Liver (tissue), 3 donors: Measurements from ENCODE around the gene GLMP.

Source experiments
- CTCF ChIP-seq: fragments of 150-350 bp; IDR thresholded peaks from 2 replicates; pipeline ENCODE4 v1.5.1; 2017; ENCODE audit warnings: improper control_type of control experiment, low read depth, low read length; ENCODE audit not compliant: missing input control
- JUND ChIP-seq, 2 donors: IDR thresholded peaks; 2 replicates each; pipeline ENCODE4 v1.6.1; 2016; ENCODE audit warnings: antibody characterized with exemption in 2 of 2
- MAX ChIP-seq: IDR thresholded peaks from 2 replicates; pipeline ENCODE4 v1.6.1; 2016; ENCODE audit warnings: antibody characterized with exemption
- SP1 ChIP-seq: IDR thresholded peaks from 2 replicates; pipeline ENCODE4 v1.6.1; 2018; ENCODE audit warnings: antibody characterized with exemption, mild to moderate bottlenecking
- TAF1 ChIP-seq: conservative IDR thresholded peaks from 2 replicates; pipeline ENCODE4 v1.6.1; 2016; ENCODE audit warnings: antibody characterized with exemption, mild to moderate bottlenecking
- YY1 ChIP-seq: IDR thresholded peaks from 2 replicates; pipeline ENCODE4 v1.6.1; 2016; ENCODE audit warnings: antibody characterized with exemption, mild to moderate bottlenecking
- ZBTB33 ChIP-seq: IDR thresholded peaks from 2 replicates; pipeline ENCODE4 v1.6.1; 2016; ENCODE audit warnings: antibody characterized with exemption
- donor health status: healthy.
- donor health status: healthy.

DNA sequence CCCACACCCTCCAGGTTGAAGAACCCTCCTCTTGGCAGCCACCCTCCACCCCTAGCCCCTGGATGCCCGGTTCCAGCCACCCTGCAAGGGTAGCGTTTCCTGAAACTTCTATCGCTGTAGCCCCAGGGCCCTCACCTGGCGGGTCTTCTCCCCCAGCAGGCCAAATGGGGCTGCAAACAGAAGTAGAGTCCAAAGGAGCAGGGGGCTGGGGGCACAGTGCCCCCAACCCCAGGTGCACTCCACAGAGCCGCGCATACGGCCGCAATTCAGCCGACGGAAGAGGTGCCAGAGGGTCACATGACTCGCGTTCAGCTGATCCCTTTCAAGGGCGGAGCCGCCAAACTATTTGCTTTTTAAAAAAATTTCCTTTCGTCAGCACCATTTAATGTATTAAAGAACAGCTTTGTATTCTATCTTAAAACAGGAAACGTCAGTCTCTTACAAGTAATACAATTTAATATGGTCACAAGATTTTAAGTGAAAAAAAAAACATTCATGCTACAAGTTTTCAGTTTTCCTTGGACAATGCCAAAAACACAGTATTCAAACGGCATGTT lies at the start of gene GLMP:
- no peak for TF ChIP-seq CTCF
- peak; percentile 37 for TF ChIP-seq YY1
- peak; percentile 23 for TF ChIP-seq MAX
- no peak for TF ChIP-seq JUND (IDR thresholded peaks at IDR 0.05)
- no peak for TF ChIP-seq TAF1
- TF ChIP-seq SP1 = no peak
- TF ChIP-seq ZBTB33 = peak; percentile 70
